GM23248 (cell line): Measurements from ENCODE around the gene CNTN1.

Source experiments
- EZH2 ChIP-seq: fragments of 200-600 bp; sonication (generic); IDR thresholded peaks from 2 replicates; pipeline ENCODE4 v1.6.1; 2018; ENCODE audit warnings: antibody characterized with exemption, mild to moderate bottlenecking; ENCODE audit not compliant: insufficient read depth, poor library complexity, severe bottlenecking
- EZH2phosphoT487 ChIP-seq: fragments of 200-600 bp; sonication (generic); IDR thresholded peaks from 2 replicates; pipeline ENCODE4 v1.6.1; 2018; ENCODE audit warnings: antibody characterized with exemption, moderate library complexity, mild to moderate bottlenecking, low read depth; ENCODE audit not compliant: insufficient read depth

DNA sequence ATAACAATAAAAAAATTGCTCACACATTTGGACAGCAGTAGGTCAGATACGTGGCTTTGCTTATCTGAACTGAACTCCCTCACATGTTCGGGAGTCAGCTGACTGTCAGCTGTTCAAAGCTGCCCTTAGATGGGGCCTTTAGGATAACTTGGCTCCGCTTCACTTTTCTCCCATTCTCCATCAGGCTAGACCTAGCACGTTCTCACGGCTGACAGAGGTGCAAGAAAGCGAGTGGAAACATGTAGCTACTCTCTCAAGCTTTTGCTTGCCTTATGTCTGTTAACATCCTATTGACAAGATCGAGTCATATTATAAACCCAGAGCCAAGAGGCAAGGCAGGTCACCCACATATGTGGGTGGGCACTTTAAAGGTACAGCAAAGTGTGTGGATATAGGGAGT is 383.9 kb downstream of the CNTN1 start:
- TF ChIP-seq EZH2 (no peak), EZH2phosphoT487 (no peak)
